Measurements from ENCODE around the gene SMIM35. TPM values are rescaled to one million over a fixed set of nuclear protein-coding genes. Genes with fewer than 3 reads are reported as not detected.

Gene SMIM35
- not detected for total RNA-seq

GRCh38 chr11:118086913-118087768 lies at the start of gene SMIM35:
TSS of gene SMIM35 (minus strand) at chr11:118086963. CDS start at chr11:118086757, 206 bp downstream.
- no peak within 1 kb of the TSS for H3K27ac ChIP-seq
- no peak within 1 kb of the TSS for H3K4me3 ChIP-seq
- H3K9me3 ChIP-seq = no peaks in the 10 kb centered on the region
- no peak for DNase-seq (ENCODE audit: low spot score in 2 of 2)
- peaks cover 7% of the 10 kb centered on the region for H3K27me3 ChIP-seq
- WGBS = 40% methylated on average over 5 of the region's 5 CpGs
- TF ChIP-seq CTCF (IDR thresholded peaks at IDR 0.05) (no peak), EP300 (IDR thresholded peaks at IDR 0.05) (no peak), POLR2AphosphoS5 (IDR thresholded peaks at IDR 0.05) (no peak), POLR2A (IDR thresholded peaks at IDR 0.05) (no peak)
- peaks cover 13% of the 10 kb centered on the region for H3K4me1 ChIP-seq
- H3K36me3 ChIP-seq = no peaks in the 10 kb centered on the region

GRCh38 chr11:118136341-118136740 lies 49.6 kb upstream of the SMIM35 start:
- WGBS = 80% methylated on average over 2 of the region's 2 CpGs

GRCh38 chr11:118135796-118136165 lies 49.0 kb upstream of the SMIM35 start:
- peaks cover 9% of the 10 kb centered on the region for H3K27me3 ChIP-seq
- no peaks in the 10 kb centered on the region for H3K4me1 ChIP-seq
- TF ChIP-seq POLR2A (IDR thresholded peaks at IDR 0.05) (no peak), CTCF (IDR thresholded peaks at IDR 0.05) (no peak), EP300 (IDR thresholded peaks at IDR 0.05) (no peak), POLR2AphosphoS5 (IDR thresholded peaks at IDR 0.05) (no peak)
- WGBS = 90% methylated on average over 5 of the region's 5 CpGs
- H3K9me3 ChIP-seq = no peaks in the 10 kb centered on the region
- H3K27ac ChIP-seq = no peak overlapping the region
- DNase-seq (ENCODE audit: low spot score in 2 of 2) = no peak
- H3K36me3 ChIP-seq = no peaks in the 10 kb centered on the region
- no peak overlapping the region for H3K4me3 ChIP-seq

More at GRCh38 chr11:118136341-118136740, 49.6 kb upstream of the SMIM35 start:
- no peaks in the 10 kb centered on the region for H3K9me3 ChIP-seq
- peaks cover 15% of the 10 kb centered on the region for H3K27me3 ChIP-seq
- no peak overlapping the region for H3K4me3 ChIP-seq
- no peak for DNase-seq (ENCODE audit: low spot score in 2 of 2)
- H3K27ac ChIP-seq = no peak overlapping the region
- no peaks in the 10 kb centered on the region for H3K4me1 ChIP-seq
- H3K36me3 ChIP-seq = no peaks in the 10 kb centered on the region
- TF ChIP-seq POLR2A (IDR thresholded peaks at IDR 0.05) = no peak
- TF ChIP-seq EP300 (IDR thresholded peaks at IDR 0.05) = no peak
- no peak for TF ChIP-seq CTCF (IDR thresholded peaks at IDR 0.05)
- TF ChIP-seq POLR2AphosphoS5 (IDR thresholded peaks at IDR 0.05) = no peak

- Histone ChIP-seq H3K36me3 (no peaks in the 10 kb centered on the region), H3K4me1 (no peaks in the 10 kb centered on the region), H3K9me3 (no peaks in the 10 kb centered on the region), H3K4me3 (no peak overlapping the region), H3K27ac (no peak overlapping the region), H3K27me3 (peaks cover 7% of the 10 kb centered on the region)
- TF ChIP-seq POLR2AphosphoS5 (IDR thresholded peaks at IDR 0.05) (no peak), POLR2A (IDR thresholded peaks at IDR 0.05) (no peak), CTCF (IDR thresholded peaks at IDR 0.05) (no peak), EP300 (IDR thresholded peaks at IDR 0.05) (no peak)
- DNase-seq (ENCODE audit: low spot score in 2 of 2) = no peak
- WGBS = 92% methylated on average over 5 of the region's 7 CpGs
Measured at GRCh38 chr11:118135051-118135795, 48.5 kb upstream of the SMIM35 start.

- no peak for TF ChIP-seq EP300 (IDR thresholded peaks at IDR 0.05)
- TF ChIP-seq CTCF (IDR thresholded peaks at IDR 0.05) = no peak
- no peak overlapping the region for H3K4me3 ChIP-seq
- H3K9me3 ChIP-seq = no peaks in the 10 kb centered on the region
- peak in 1 of 2 donors; percentile 24 for DNase-seq (ENCODE audit: low spot score in 2 of 2)
- no peaks in the 10 kb centered on the region for H3K36me3 ChIP-seq
- 85% methylated on average over 10 of the region's 10 CpGs for WGBS
- no peak overlapping the region for H3K27ac ChIP-seq
- peaks cover 4% of the 10 kb centered on the region for H3K4me1 ChIP-seq
- H3K27me3 ChIP-seq = peaks cover 3% of the 10 kb centered on the region
Measured at GRCh38 chr11:118133816-118134215, 47.1 kb upstream of the SMIM35 start.
